SK-N-SH (cell line): ENCODE results near the gene KSR2. TPM values are rescaled to one million over a fixed set of nuclear protein-coding genes. Genes with fewer than 3 reads are reported as not detected.

Experiments used
- CTCF ChIA-PET: fragments of 300-600, 350-600 bp; formaldehyde crosslinking; extraction: SDS; loops from one replicate; lab custom pipeline; 2021; lab: Yijun Ruan, JAX
- POLR2A ChIA-PET: fragments of 350-600 bp; sonication (Branson Sonifier 250); formaldehyde crosslinking; extraction: SDS; loops from one replicate; lab custom pipeline; 2020; ENCODE audit warnings: antibody characterized with exemption, inconsistent platforms; lab: Yijun Ruan, JAX
- DNase-seq: peaks from one replicate; pipeline ENCODE4 v3.0.0; 2012
- H2AFZ ChIP-seq: fragments of 200-600 bp; sonication (generic); 2 replicates; pipeline ENCODE4 v1.8.1; 2016; ENCODE audit warnings: antibody characterized with exemption, mild to moderate bottlenecking, low read depth
- H3F3A ChIP-seq: fragments of 200-600 bp; sonication (generic); replicated peaks from 2 replicates; pipeline ENCODE3; 2016; ENCODE audit warnings: antibody characterized with exemption, mild to moderate bottlenecking; ENCODE audit not compliant: insufficient read depth
- H3K27ac ChIP-seq, 2 experiments: fragments of 200-500 bp in 1 of 2; fragments of 200-600 bp in 1 of 2; sonication (Bioruptor generic) in 1 of 2; sonication (generic), shearing (Covaris generic) in 1 of 2; 2 replicates each; pipeline versions ENCODE4 v1.5.1 to v1.6.1; 2014 to 2016; ENCODE audit warnings: low read depth in 2 of 2, inconsistent platforms in 1 of 2, low read length in 1 of 2, mild to moderate bottlenecking in 1 of 2, mixed read lengths in 1 of 2
- H3K27me3 ChIP-seq: fragments of 200-600 bp; sonication (generic), shearing (Covaris generic); 2 replicates; pipeline ENCODE4 v1.6.1; 2016; ENCODE audit warnings: mixed run types; ENCODE audit not compliant: insufficient read depth
- H3K36me3 ChIP-seq, 2 experiments: fragments of 200-500 bp in 1 of 2; fragments of 200-600 bp in 1 of 2; sonication (Bioruptor generic) in 1 of 2; sonication (generic) in 1 of 2; replicated peaks in 1 of 2; 2 replicates each; pipeline versions ENCODE3 to v1.5.1; 2014 to 2016; ENCODE audit warnings: low read length in 1 of 2, mild to moderate bottlenecking in 1 of 2; ENCODE audit not compliant: insufficient read depth in 2 of 2, control insufficient read depth in 1 of 2
- H3K4me1 ChIP-seq, 2 experiments: fragments of 200-500 bp in 1 of 2; fragments of 200-600 bp in 1 of 2; sonication (Bioruptor generic) in 1 of 2; sonication (generic), shearing (Covaris generic) in 1 of 2; 2 replicates each; pipeline versions ENCODE4 v1.5.1 to v1.6.1; 2014 to 2016; ENCODE audit warnings: low read depth in 1 of 2, low read length in 1 of 2, mixed run types in 1 of 2; ENCODE audit not compliant: insufficient read depth in 2 of 2, control insufficient read depth in 1 of 2
- H3K4me2 ChIP-seq: fragments of 200-600 bp; sonication (generic), shearing (Covaris generic); 2 replicates; pipeline ENCODE4 v1.6.1; 2017; ENCODE audit warnings: mixed run types
- H3K4me3 ChIP-seq, 2 experiments: fragments of 200-500 bp in 1 of 2; fragments of 200-600 bp in 1 of 2; sonication (Bioruptor generic) in 1 of 2; sonication (generic), shearing (Covaris generic) in 1 of 2; 2 replicates each; pipeline versions ENCODE4 v1.5.1 to v1.8.1; 2014 to 2016; ENCODE audit warnings: low read depth in 2 of 2, inconsistent platforms in 1 of 2, low read length in 1 of 2, mild to moderate bottlenecking in 1 of 2, mixed read lengths in 1 of 2, moderate library complexity in 1 of 2
- H3K79me2 ChIP-seq: fragments of 200-600 bp; sonication (generic); 2 replicates; pipeline ENCODE4 v1.8.1; 2017; ENCODE audit warnings: mild to moderate bottlenecking; ENCODE audit not compliant: insufficient read depth
- H3K9ac ChIP-seq: fragments of 200-600 bp; sonication (generic); 2 replicates; pipeline ENCODE4 v1.6.1; 2017; ENCODE audit warnings: mixed run types
- H3K9me2 ChIP-seq: fragments of 200-600 bp; sonication (generic); 2 replicates; pipeline ENCODE4 v1.6.1; 2017; ENCODE audit warnings: mixed run types
- H3K9me3 ChIP-seq: fragments of 200-600 bp; sonication (generic); 2 replicates; pipeline ENCODE4 v1.6.1; 2017; ENCODE audit warnings: mixed run types, mild to moderate bottlenecking, moderate library complexity
- H4K20me1 ChIP-seq: fragments of 200-600 bp; sonication (generic); 2 replicates; pipeline ENCODE4 v1.6.1; 2017; ENCODE audit warnings: mild to moderate bottlenecking, mixed run types; ENCODE audit not compliant: insufficient read depth
- EP300 ChIP-seq, 2 experiments: IDR thresholded peaks; 2 replicates each; pipeline versions ENCODE4 v1.4.0 to v1.6.1; 2012; ENCODE audit warnings: borderline replicate concordance in 1 of 2, low read depth in 1 of 2, low read length in 1 of 2
- EZH2phosphoT487 ChIP-seq: fragments of 200-600 bp; sonication (generic); IDR thresholded peaks from 2 replicates; pipeline ENCODE4 v1.6.1; 2017; ENCODE audit warnings: low read depth, mixed run types, mild to moderate bottlenecking, antibody characterized with exemption, moderate library complexity, borderline replicate concordance
- FOSL2 ChIP-seq: IDR thresholded peaks from 2 replicates; pipeline ENCODE4 v1.4.0; 2012; ENCODE audit warnings: low read depth, mild to moderate bottlenecking, moderate library complexity, borderline replicate concordance
- FOXM1 ChIP-seq: IDR thresholded peaks from 2 replicates; pipeline ENCODE4 v1.4.0; 2012; ENCODE audit warnings: low read depth, mild to moderate bottlenecking
- GATA2 ChIP-seq: sonication (generic); formaldehyde crosslinking; IDR thresholded peaks from 2 replicates; pipeline ENCODE4 v1.5.0; 2020; ENCODE audit warnings: mild to moderate bottlenecking, missing genetic modification reagents
- MEF2A ChIP-seq: IDR thresholded peaks from 2 replicates; pipeline ENCODE4 v1.4.0; 2012; ENCODE audit warnings: low read depth, borderline replicate concordance
- NRF1 ChIP-seq: IDR thresholded peaks from 2 replicates; pipeline ENCODE4 v1.6.1; 2012; ENCODE audit warnings: low read depth, mild to moderate bottlenecking, low read length
- POLR2AphosphoS5 ChIP-seq: IDR thresholded peaks from 2 replicates; pipeline ENCODE4 v1.6.1; 2012; ENCODE audit warnings: low read depth, low read length
- RAD21 ChIP-seq: IDR thresholded peaks from 2 replicates; pipeline ENCODE4 v1.6.1; 2012; ENCODE audit warnings: mild to moderate bottlenecking, low read length
- RCOR1 ChIP-seq: fragments of 150-350 bp; IDR thresholded peaks from 2 replicates; pipeline ENCODE4 v1.6.1; 2017; ENCODE audit warnings: antibody characterized with exemption, low read length
- SMC3 ChIP-seq: IDR thresholded peaks from 2 replicates; pipeline ENCODE4 v1.6.1; 2012; ENCODE audit warnings: low read depth, low read length, improper control_type of control experiment
- TAF1 ChIP-seq: IDR thresholded peaks from 2 replicates; pipeline ENCODE4 v1.6.1; 2012; ENCODE audit warnings: low read depth, mild to moderate bottlenecking, low read length, moderate library complexity, borderline replicate concordance
- TCF12 ChIP-seq: IDR thresholded peaks from 2 replicates; pipeline ENCODE4 v1.4.0; 2012
- WGBS: methylation state at CpG from one replicate; pipeline ENCODE4 v1.1.6; 2017; ENCODE audit warnings: low lambda C conversion rate; 5-methylcytosine and 5-hydroxymethylcytosine counted together
- polyA plus RNA-seq, 3 experiments: library from polyadenylated mRNA; depleted of rRNA; stranded (reverse); fragments of >200 nt; gene quantifications; 2 replicates each; pipeline ENCODE4 v1.2.3, GENCODE V29; 2012
- TF ChIP-seq, protein P1 (sequence below): IDR thresholded peaks from 2 replicates; pipeline ENCODE4; 2012
- TF ChIP-seq, protein P2 (sequence below): IDR thresholded peaks from 2 replicates; pipeline ENCODE4 v1.6.1; 2012; ENCODE audit warnings: mild to moderate bottlenecking, low read depth, low read length, moderate library complexity
- TF ChIP-seq, protein P3 (sequence below): fragments of 150-350 bp; IDR thresholded peaks from 2 replicates; pipeline ENCODE4 v1.6.1; 2017; ENCODE audit warnings: antibody characterized with exemption, low read length, low read depth, borderline replicate concordance
- TF ChIP-seq, protein P4 (sequence below): IDR thresholded peaks from 2 replicates; pipeline ENCODE4 v1.4.0; 2012; ENCODE audit warnings: low read depth, borderline replicate concordance
- TF ChIP-seq, protein P5 (sequence below): IDR thresholded peaks from 2 replicates; pipeline ENCODE4 v1.4.0; 2012; ENCODE audit warnings: low read depth, borderline replicate concordance

The KSR2 gene
- polyA plus RNA-seq, 1 of the 3 experiments (the other 2 are of a cell fraction), result 0.12 TPM

DNA sequence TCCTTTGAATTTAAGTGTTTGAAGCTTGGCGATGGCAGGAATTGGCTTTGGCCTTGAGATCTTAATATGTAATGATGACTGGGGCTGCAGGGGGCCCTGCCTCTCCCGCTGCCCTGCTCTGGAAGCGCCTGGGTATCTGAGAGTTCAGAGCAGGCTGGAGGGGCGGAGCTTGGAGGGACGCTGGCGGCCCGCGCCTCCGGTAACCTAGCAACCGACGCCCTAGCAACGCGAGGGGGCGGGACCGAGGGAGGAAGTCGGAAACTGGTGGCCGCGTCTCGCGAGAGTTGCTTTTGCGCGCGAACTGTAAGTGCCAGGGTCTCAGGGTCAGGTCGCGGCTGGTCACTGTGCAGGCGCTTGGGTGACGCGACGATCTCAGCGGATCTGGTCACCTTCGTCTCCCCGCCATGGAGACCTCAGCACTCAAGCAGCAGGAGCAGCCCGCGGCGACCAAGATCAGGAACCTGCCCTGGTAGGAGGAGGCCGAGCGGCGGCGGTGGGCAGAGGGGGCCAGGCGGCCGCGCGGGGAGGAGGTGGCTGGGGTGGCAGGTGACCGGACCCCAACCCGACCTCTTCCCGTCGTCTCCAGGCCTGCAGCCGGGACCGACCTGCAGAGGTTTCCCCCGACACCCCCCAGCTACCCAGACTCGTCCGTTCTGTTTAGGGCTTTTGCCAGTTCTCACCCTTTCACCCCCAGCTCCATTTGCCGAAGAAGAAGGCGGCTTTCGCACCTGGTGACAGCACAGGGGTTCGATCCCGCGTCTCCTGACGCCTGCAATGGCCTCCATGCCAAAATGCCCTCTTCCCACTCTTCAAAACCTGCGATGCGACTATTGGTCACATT lies 47.9 kb upstream of the KSR2 start, which contains the start of gene RFC5 (continued):
- TF ChIP-seq, protein P1, sequence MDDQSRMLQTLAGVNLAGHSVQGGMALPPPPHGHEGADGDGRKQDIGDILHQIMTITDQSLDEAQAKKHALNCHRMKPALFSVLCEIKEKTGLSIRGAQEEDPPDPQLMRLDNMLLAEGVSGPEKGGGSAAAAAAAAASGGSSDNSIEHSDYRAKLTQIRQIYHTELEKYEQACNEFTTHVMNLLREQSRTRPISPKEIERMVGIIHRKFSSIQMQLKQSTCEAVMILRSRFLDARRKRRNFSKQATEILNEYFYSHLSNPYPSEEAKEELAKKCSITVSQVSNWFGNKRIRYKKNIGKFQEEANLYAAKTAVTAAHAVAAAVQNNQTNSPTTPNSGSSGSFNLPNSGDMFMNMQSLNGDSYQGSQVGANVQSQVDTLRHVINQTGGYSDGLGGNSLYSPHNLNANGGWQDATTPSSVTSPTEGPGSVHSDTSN, result no peak
- no peak for TF ChIP-seq FOXM1
- TF ChIP-seq, protein P2, sequence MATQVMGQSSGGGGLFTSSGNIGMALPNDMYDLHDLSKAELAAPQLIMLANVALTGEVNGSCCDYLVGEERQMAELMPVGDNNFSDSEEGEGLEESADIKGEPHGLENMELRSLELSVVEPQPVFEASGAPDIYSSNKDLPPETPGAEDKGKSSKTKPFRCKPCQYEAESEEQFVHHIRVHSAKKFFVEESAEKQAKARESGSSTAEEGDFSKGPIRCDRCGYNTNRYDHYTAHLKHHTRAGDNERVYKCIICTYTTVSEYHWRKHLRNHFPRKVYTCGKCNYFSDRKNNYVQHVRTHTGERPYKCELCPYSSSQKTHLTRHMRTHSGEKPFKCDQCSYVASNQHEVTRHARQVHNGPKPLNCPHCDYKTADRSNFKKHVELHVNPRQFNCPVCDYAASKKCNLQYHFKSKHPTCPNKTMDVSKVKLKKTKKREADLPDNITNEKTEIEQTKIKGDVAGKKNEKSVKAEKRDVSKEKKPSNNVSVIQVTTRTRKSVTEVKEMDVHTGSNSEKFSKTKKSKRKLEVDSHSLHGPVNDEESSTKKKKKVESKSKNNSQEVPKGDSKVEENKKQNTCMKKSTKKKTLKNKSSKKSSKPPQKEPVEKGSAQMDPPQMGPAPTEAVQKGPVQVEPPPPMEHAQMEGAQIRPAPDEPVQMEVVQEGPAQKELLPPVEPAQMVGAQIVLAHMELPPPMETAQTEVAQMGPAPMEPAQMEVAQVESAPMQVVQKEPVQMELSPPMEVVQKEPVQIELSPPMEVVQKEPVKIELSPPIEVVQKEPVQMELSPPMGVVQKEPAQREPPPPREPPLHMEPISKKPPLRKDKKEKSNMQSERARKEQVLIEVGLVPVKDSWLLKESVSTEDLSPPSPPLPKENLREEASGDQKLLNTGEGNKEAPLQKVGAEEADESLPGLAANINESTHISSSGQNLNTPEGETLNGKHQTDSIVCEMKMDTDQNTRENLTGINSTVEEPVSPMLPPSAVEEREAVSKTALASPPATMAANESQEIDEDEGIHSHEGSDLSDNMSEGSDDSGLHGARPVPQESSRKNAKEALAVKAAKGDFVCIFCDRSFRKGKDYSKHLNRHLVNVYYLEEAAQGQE, result no peak
- TF ChIP-seq MEF2A, result no peak
- TF ChIP-seq EZH2phosphoT487, result no peak
- 0 out of 2 replicates have a peak, but pooled peaks have one; percentile 14 for TF ChIP-seq RCOR1
- peak; percentile 79 for TF ChIP-seq TAF1
- TF ChIP-seq EP300 (IDR thresholded peaks at IDR 0.05; ENCODE audit: borderline replicate concordance in 1 of 2, low read depth in 1 of 2, low read length in 1 of 2), result no peak
- no peak for TF ChIP-seq GATA2 (CRISPR knock-in tag)
- TF ChIP-seq, protein P3, sequence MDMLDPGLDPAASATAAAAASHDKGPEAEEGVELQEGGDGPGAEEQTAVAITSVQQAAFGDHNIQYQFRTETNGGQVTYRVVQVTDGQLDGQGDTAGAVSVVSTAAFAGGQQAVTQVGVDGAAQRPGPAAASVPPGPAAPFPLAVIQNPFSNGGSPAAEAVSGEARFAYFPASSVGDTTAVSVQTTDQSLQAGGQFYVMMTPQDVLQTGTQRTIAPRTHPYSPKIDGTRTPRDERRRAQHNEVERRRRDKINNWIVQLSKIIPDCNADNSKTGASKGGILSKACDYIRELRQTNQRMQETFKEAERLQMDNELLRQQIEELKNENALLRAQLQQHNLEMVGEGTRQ, result no peak
- TF ChIP-seq, all 33 proteins: peak for 12

DNA sequence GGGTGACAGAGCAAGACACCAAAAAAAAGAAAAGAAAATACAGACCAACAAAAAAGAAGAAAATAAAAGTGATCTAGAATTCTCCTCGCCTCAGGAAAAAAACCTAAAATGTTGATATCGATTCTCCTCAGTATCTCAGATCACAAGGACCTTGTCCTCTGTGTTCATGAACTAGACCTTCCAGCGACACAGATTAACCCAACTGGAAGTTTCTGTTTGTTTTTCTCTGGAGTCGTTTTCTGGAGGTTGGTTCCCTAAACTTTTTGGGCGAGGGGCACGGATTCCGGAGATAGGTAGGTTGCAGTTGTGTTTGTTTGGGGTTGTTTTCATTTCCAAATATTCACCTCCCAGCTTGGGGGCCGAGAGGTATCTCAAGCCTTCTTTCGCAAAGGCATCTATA lies 47.2 kb upstream of the KSR2 start:
- POLR2A ChIA-PET, result interaction anchor here (0.7 to 1.4 kb wide), 3 partner anchors 14 to 41 kb away, joined by 3 read pairs; no protein-coding TSS in a partner anchor
- no peaks in the 10 kb centered on the region for H3K9me2 ChIP-seq
- H3K79me2 ChIP-seq, result peaks cover 21% of the 10 kb centered on the region
- peaks cover 0 to 10% of the 10 kb centered on the region in 2 experiments; a peak in 3 of 4 replicates for H3K4me1 ChIP-seq
- WGBS, result 71% methylated on average over 9 of the region's 9 CpGs
- DNase-seq, result no peak
- H2AFZ ChIP-seq, result peak overlapping the region; percentile 90
- peak overlapping the region; percentile 85 for H3K4me2 ChIP-seq
- no peaks in the 10 kb centered on the region for H4K20me1 ChIP-seq
- CTCF ChIA-PET, result interaction anchor here (0.8 to 1.2 kb wide), 2 partner anchors 48 to 142 kb away, joined by 3 read pairs; no protein-coding TSS in a partner anchor
- peak overlapping the region in 1 of 2 experiments; percentile 36; a peak in 2 of 4 replicates for H3K27ac ChIP-seq
- H3K36me3 ChIP-seq, result peaks cover 12 to 18% of the 10 kb centered on the region in 2 experiments
- H3K9me3 ChIP-seq, result no peaks in the 10 kb centered on the region
- H3K27me3 ChIP-seq, result no peaks in the 10 kb centered on the region
- H3F3A ChIP-seq, result no peaks in the 10 kb centered on the region
- H3K9ac ChIP-seq, result no peak overlapping the region
- peak overlapping the region; percentile 83 to 87; a peak in 2 of 4 replicates for H3K4me3 ChIP-seq
- TF ChIP-seq TCF12, result no peak
- TF ChIP-seq TAF1, result no peak
- TF ChIP-seq, protein P4, sequence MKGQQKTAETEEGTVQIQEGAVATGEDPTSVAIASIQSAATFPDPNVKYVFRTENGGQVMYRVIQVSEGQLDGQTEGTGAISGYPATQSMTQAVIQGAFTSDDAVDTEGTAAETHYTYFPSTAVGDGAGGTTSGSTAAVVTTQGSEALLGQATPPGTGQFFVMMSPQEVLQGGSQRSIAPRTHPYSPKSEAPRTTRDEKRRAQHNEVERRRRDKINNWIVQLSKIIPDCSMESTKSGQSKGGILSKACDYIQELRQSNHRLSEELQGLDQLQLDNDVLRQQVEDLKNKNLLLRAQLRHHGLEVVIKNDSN, result no peak
- no peak for TF ChIP-seq FOSL2
- TF ChIP-seq, protein P5, sequence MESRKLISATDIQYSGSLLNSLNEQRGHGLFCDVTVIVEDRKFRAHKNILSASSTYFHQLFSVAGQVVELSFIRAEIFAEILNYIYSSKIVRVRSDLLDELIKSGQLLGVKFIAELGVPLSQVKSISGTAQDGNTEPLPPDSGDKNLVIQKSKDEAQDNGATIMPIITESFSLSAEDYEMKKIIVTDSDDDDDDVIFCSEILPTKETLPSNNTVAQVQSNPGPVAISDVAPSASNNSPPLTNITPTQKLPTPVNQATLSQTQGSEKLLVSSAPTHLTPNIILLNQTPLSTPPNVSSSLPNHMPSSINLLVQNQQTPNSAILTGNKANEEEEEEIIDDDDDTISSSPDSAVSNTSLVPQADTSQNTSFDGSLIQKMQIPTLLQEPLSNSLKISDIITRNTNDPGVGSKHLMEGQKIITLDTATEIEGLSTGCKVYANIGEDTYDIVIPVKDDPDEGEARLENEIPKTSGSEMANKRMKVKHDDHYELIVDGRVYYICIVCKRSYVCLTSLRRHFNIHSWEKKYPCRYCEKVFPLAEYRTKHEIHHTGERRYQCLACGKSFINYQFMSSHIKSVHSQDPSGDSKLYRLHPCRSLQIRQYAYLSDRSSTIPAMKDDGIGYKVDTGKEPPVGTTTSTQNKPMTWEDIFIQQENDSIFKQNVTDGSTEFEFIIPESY, result no peak
- TF ChIP-seq RAD21, result no peak
- TF ChIP-seq SMC3, result no peak
- TF ChIP-seq NRF1, result no peak
- TF ChIP-seq, protein P1, result no peak
- no peak for TF ChIP-seq POLR2AphosphoS5
- no peak for TF ChIP-seq MEF2A
